ENCODE measurements around the gene ANLN.

ANLN gene

DNA sequence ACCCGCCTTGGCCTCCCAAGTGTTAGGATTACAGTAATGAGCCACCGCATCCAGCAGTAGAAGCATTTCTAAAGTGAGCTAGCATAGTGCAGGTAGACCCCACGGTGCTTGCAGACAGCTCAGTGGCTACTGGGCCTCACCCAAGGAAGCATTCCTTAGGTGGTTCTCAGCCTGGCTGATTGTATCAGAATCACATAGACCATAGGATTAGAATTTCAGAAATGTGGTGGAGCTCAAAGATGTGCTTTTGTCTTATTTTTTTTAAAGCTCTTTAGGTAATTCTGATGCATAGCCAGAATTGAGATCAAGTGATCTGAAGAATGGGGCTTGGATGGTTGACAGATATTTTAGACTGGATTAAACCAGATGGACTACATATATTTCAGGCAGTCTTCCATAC, 10.9 kb downstream of the ANLN start:
- peaks cover under 1% of the 10 kb centered on the region for H3K9me3 ChIP-seq (ENCODE audit: control insufficient read depth, insufficient read depth, low read length)
- peaks cover 8% of the 10 kb centered on the region for H3K36me3 ChIP-seq (ENCODE audit: control insufficient read depth, insufficient read depth, low read length)
- H3K27me3 ChIP-seq (ENCODE audit: control insufficient read depth, insufficient read depth, low read length): no peaks in the 10 kb centered on the region
- H3K9ac ChIP-seq (ENCODE audit: low read depth, low read length): no peak overlapping the region
- no peak overlapping the region for H3K4me3 ChIP-seq (ENCODE audit: low read depth, low read length)
- H3K4me1 ChIP-seq (ENCODE audit: control insufficient read depth, insufficient read depth, low read length): no peaks in the 10 kb centered on the region

GRCh38 chr7:36403452-36403851, 13.8 kb downstream of the ANLN start:
- peaks cover 8% of the 10 kb centered on the region for H3K36me3 ChIP-seq (ENCODE audit: control insufficient read depth, insufficient read depth, low read length)
- no peaks in the 10 kb centered on the region for H3K27me3 ChIP-seq (ENCODE audit: control insufficient read depth, insufficient read depth, low read length)
- no peaks in the 10 kb centered on the region for H3K9me3 ChIP-seq (ENCODE audit: control insufficient read depth, insufficient read depth, low read length)
- H3K9ac ChIP-seq (ENCODE audit: low read depth, low read length): no peak overlapping the region
- H3K4me1 ChIP-seq (ENCODE audit: control insufficient read depth, insufficient read depth, low read length): no peaks in the 10 kb centered on the region
- no peak overlapping the region for H3K4me3 ChIP-seq (ENCODE audit: low read depth, low read length)

DNA sequence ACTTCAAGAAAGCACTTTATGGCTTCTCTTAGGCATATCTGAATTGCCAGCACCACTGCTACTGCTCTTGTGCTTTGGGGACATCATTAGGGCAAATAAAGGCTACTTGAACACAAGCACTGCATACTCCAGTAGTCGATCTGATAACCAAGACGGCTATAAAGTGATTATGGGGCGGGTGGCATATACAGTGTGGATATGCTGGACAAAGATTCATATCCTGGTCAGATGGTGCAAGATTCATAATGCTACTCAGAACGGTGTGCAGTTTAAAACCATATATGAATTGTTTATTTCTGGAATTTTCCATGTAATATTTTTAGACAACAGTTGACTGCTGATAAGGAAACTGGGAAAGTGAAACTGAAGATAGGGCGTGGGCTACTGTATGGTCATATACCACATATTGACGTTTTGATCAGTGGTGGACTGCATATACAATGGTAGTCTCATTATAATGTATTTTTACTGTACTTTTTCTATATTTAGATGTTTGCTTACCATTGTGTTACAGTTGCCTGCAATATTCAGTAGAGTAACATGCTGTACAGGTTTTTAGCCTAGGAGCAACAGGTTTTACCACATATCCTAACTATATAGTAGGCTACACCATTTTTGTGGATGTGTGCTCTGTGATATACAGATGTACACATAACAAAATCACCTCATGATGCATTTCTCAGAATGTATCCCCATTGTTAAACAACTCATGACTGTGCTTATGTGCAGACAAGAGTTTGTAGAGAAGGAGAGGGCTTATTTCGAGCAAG, 15.2 kb downstream of the ANLN start:
- no peaks in the 10 kb centered on the region for H3K4me1 ChIP-seq (ENCODE audit: control insufficient read depth, insufficient read depth, low read length)
- no peaks in the 10 kb centered on the region for H3K36me3 ChIP-seq (ENCODE audit: control insufficient read depth, insufficient read depth, low read length)
- no peak overlapping the region for H3K9ac ChIP-seq (ENCODE audit: low read depth, low read length)
- H3K9me3 ChIP-seq (ENCODE audit: control insufficient read depth, insufficient read depth, low read length): no peaks in the 10 kb centered on the region
- H3K4me3 ChIP-seq (ENCODE audit: low read depth, low read length): no peak overlapping the region
- no peaks in the 10 kb centered on the region for H3K27me3 ChIP-seq (ENCODE audit: control insufficient read depth, insufficient read depth, low read length)

DNA sequence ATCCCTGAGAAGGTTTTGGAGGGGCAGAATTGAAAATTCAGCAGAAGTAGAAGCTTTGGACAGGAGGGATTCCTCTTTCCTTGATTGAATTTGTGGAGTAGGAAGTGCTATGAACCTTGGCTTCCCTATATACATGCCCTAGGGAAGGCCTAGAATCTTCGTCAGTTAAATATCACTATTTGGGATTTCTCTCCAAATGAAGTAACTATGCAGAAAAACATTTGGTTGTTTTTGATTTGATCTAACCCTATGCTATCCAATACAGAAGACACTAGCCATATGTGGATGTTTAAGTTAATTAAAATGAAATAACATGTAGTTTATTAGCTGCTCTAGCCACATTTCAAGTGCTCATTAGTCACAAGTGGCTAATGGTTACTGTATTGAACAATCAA, 15.7 kb downstream of the ANLN start:
- Histone ChIP-seq H3K9me3 (ENCODE audit: control insufficient read depth, insufficient read depth, low read length) (no peaks in the 10 kb centered on the region), H3K4me3 (ENCODE audit: low read depth, low read length) (no peak overlapping the region), H3K27me3 (ENCODE audit: control insufficient read depth, insufficient read depth, low read length) (no peaks in the 10 kb centered on the region), H3K36me3 (ENCODE audit: control insufficient read depth, insufficient read depth, low read length) (no peaks in the 10 kb centered on the region), H3K9ac (ENCODE audit: low read depth, low read length) (no peak overlapping the region), H3K4me1 (ENCODE audit: control insufficient read depth, insufficient read depth, low read length) (no peaks in the 10 kb centered on the region)

GRCh38 chr7:36406156-36406555, 16.5 kb downstream of the ANLN start:
- H3K36me3 ChIP-seq (ENCODE audit: control insufficient read depth, insufficient read depth, low read length): no peaks in the 10 kb centered on the region
- H3K4me3 ChIP-seq (ENCODE audit: low read depth, low read length): no peak overlapping the region

GRCh38 chr7:36407636-36408550, 18.2 kb downstream of the ANLN start:
- no peaks in the 10 kb centered on the region for H3K9me3 ChIP-seq (ENCODE audit: control insufficient read depth, insufficient read depth, low read length)
- no peak overlapping the region for H3K9ac ChIP-seq (ENCODE audit: low read depth, low read length)
- H3K4me1 ChIP-seq (ENCODE audit: control insufficient read depth, insufficient read depth, low read length): no peaks in the 10 kb centered on the region
- H3K36me3 ChIP-seq (ENCODE audit: control insufficient read depth, insufficient read depth, low read length): peaks cover 4% of the 10 kb centered on the region
- H3K4me3 ChIP-seq (ENCODE audit: low read depth, low read length): no peak overlapping the region
- no peaks in the 10 kb centered on the region for H3K27me3 ChIP-seq (ENCODE audit: control insufficient read depth, insufficient read depth, low read length)

More at GRCh38 chr7:36406156-36406555, 16.5 kb downstream of the ANLN start:
- Histone ChIP-seq H3K4me1 (ENCODE audit: control insufficient read depth, insufficient read depth, low read length) (no peaks in the 10 kb centered on the region), H3K9ac (ENCODE audit: low read depth, low read length) (no peak overlapping the region), H3K9me3 (ENCODE audit: control insufficient read depth, insufficient read depth, low read length) (no peaks in the 10 kb centered on the region), H3K27me3 (ENCODE audit: control insufficient read depth, insufficient read depth, low read length) (no peaks in the 10 kb centered on the region)

- Histone ChIP-seq H3K4me1 (ENCODE audit: control insufficient read depth, insufficient read depth, low read length) (no peaks in the 10 kb centered on the region), H3K27me3 (ENCODE audit: control insufficient read depth, insufficient read depth, low read length) (no peaks in the 10 kb centered on the region), H3K36me3 (ENCODE audit: control insufficient read depth, insufficient read depth, low read length) (peaks cover 4% of the 10 kb centered on the region), H3K4me3 (ENCODE audit: low read depth, low read length) (no peak overlapping the region), H3K9me3 (ENCODE audit: control insufficient read depth, insufficient read depth, low read length) (no peaks in the 10 kb centered on the region), H3K9ac (ENCODE audit: low read depth, low read length) (no peak overlapping the region)
Observed at GRCh38 chr7:36408589-36408988, 18.9 kb downstream of the ANLN start.

- no peaks in the 10 kb centered on the region for H3K4me1 ChIP-seq (ENCODE audit: control insufficient read depth, insufficient read depth, low read length)
- H3K27me3 ChIP-seq (ENCODE audit: control insufficient read depth, insufficient read depth, low read length): no peaks in the 10 kb centered on the region
- no peaks in the 10 kb centered on the region for H3K9me3 ChIP-seq (ENCODE audit: control insufficient read depth, insufficient read depth, low read length)
- no peak overlapping the region for H3K9ac ChIP-seq (ENCODE audit: low read depth, low read length)
- peaks cover 4% of the 10 kb centered on the region for H3K36me3 ChIP-seq (ENCODE audit: control insufficient read depth, insufficient read depth, low read length)
- H3K4me3 ChIP-seq (ENCODE audit: low read depth, low read length): no peak overlapping the region
Observed at GRCh38 chr7:36409180-36409579, 19.5 kb downstream of the ANLN start.

- no peaks in the 10 kb centered on the region for H3K27me3 ChIP-seq (ENCODE audit: control insufficient read depth, insufficient read depth, low read length)
- H3K9ac ChIP-seq (ENCODE audit: low read depth, low read length): no peak overlapping the region
- H3K4me3 ChIP-seq (ENCODE audit: low read depth, low read length): no peak overlapping the region
- H3K9me3 ChIP-seq (ENCODE audit: control insufficient read depth, insufficient read depth, low read length): no peaks in the 10 kb centered on the region
- peaks cover 12% of the 10 kb centered on the region for H3K36me3 ChIP-seq (ENCODE audit: control insufficient read depth, insufficient read depth, low read length)
- no peaks in the 10 kb centered on the region for H3K4me1 ChIP-seq (ENCODE audit: control insufficient read depth, insufficient read depth, low read length)
Observed at GRCh38 chr7:36415144-36415543, 25.5 kb downstream of the ANLN start.

DNA sequence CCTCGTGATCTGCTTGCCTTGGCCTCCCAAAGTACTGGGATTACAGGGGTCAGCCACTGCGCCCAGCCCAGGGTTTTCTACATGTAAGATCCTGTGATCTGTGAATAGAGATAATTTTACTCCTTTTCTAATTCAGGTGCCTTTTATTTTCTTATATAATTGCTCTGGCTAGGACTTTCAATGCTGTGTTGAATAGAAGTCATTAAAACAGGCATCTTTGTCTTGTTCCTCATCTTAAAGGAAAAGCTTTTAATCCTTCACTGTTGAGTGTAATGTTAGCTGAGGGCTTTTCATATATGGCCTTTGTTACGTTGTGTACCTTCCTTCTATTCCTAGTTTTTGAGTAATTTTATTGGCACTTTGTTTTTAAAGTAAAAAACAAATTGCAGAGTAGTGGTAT, 26.6 kb downstream of the ANLN start:
- H3K9ac ChIP-seq (ENCODE audit: low read depth, low read length): no peak overlapping the region
- H3K27me3 ChIP-seq (ENCODE audit: control insufficient read depth, insufficient read depth, low read length): no peaks in the 10 kb centered on the region
- H3K4me1 ChIP-seq (ENCODE audit: control insufficient read depth, insufficient read depth, low read length): no peaks in the 10 kb centered on the region
- no peak overlapping the region for H3K4me3 ChIP-seq (ENCODE audit: low read depth, low read length)
- H3K36me3 ChIP-seq (ENCODE audit: control insufficient read depth, insufficient read depth, low read length): peaks cover 20% of the 10 kb centered on the region
- H3K9me3 ChIP-seq (ENCODE audit: control insufficient read depth, insufficient read depth, low read length): no peaks in the 10 kb centered on the region

GRCh38 chr7:36420307-36420706, 30.6 kb downstream of the ANLN start:
- Histone ChIP-seq H3K4me1 (ENCODE audit: control insufficient read depth, insufficient read depth, low read length) (no peaks in the 10 kb centered on the region), H3K9me3 (ENCODE audit: control insufficient read depth, insufficient read depth, low read length) (no peaks in the 10 kb centered on the region), H3K4me3 (ENCODE audit: low read depth, low read length) (no peak overlapping the region), H3K27me3 (ENCODE audit: control insufficient read depth, insufficient read depth, low read length) (no peaks in the 10 kb centered on the region), H3K9ac (ENCODE audit: low read depth, low read length) (no peak overlapping the region), H3K36me3 (ENCODE audit: control insufficient read depth, insufficient read depth, low read length) (peaks cover 23% of the 10 kb centered on the region)

GRCh38 chr7:36422072-36422471, 32.4 kb downstream of the ANLN start:
- peaks cover 23% of the 10 kb centered on the region for H3K36me3 ChIP-seq (ENCODE audit: control insufficient read depth, insufficient read depth, low read length)
- no peaks in the 10 kb centered on the region for H3K4me1 ChIP-seq (ENCODE audit: control insufficient read depth, insufficient read depth, low read length)
- no peaks in the 10 kb centered on the region for H3K27me3 ChIP-seq (ENCODE audit: control insufficient read depth, insufficient read depth, low read length)
- H3K9ac ChIP-seq (ENCODE audit: low read depth, low read length): no peak overlapping the region
- H3K9me3 ChIP-seq (ENCODE audit: control insufficient read depth, insufficient read depth, low read length): no peaks in the 10 kb centered on the region
- no peak overlapping the region for H3K4me3 ChIP-seq (ENCODE audit: low read depth, low read length)

Data from iPS-15b (cell line).